ENCODE results near the gene EYA2. TPM values are rescaled to one million over a fixed set of nuclear protein-coding genes. Genes with fewer than 3 reads are reported as not detected.

The EYA2 gene
- total and polyA plus RNA-seq, 2 donors (not counting 3 experiments of a cell fraction or from before 2014, with no cell fraction given), result not detected

GRCh38 chr20:47236639-47236900, 341.9 kb downstream of the EYA2 start:
- H3K36me3 ChIP-seq (ENCODE audit: control insufficient read depth in 2 of 2, extremely low read depth in 1 of 2, insufficient read depth in 2 of 2, low read length in 2 of 2), result peaks cover 20 to 42% of the 10 kb centered on the region in 2 experiments

More at GRCh38 chr20:47236639-47236900, 341.9 kb downstream of the EYA2 start:
- no peak overlapping the region for H3K4me3 ChIP-seq (replicated peaks in 1 of 3; ENCODE audit: insufficient read depth in 1 of 3, low read depth in 1 of 3, low read length in 3 of 3)
- no peak for TF ChIP-seq MYC (IDR thresholded peaks at IDR 0.05; ENCODE audit: low read depth, low read length)
- TF ChIP-seq EZH2 (IDR thresholded peaks at IDR 0.05; ENCODE audit: borderline replicate concordance, low read depth, low read length, severe bottlenecking), result no peak
- TF ChIP-seq POLR2AphosphoS5 (IDR thresholded peaks at IDR 0.05; ENCODE audit: insufficient read depth, low read depth, low read length), result no peak
- TF ChIP-seq JUN (IDR thresholded peaks at IDR 0.05; ENCODE audit: borderline replicate concordance, insufficient read depth, insufficient read length, low read depth), result no peak
- no peak for TF ChIP-seq POLR2A (IDR thresholded peaks at IDR 0.05; ENCODE audit: low read depth, low read length)
- no peak for TF ChIP-seq GATA2 (IDR thresholded peaks at IDR 0.05; ENCODE audit: insufficient read depth, insufficient read length, low read depth, low read length)
- no peak for TF ChIP-seq FOS (IDR thresholded peaks at IDR 0.05; ENCODE audit: borderline replicate concordance, insufficient read depth, low read length)
- TF ChIP-seq MAX (IDR thresholded peaks at IDR 0.05; ENCODE audit: insufficient read depth, insufficient read length), result no peak
- no peak for TF ChIP-seq CTCF (IDR thresholded peaks at IDR 0.05; ENCODE audit: extremely low read depth in 1 of 2, insufficient read depth in 1 of 2, low read depth in 1 of 2, low read length in 2 of 2)
- no peak overlapping the region for H3K9ac ChIP-seq (replicated peaks; ENCODE audit: extremely low read depth, insufficient read depth, low read length)
- intact Hi-C loops (cut with micrococcal nuclease) (no loop called here), dilution Hi-C loops (cut with MboI; ENCODE audit: extremely low pct_ligation_motif_present, low sequenced_read_pairs) (no loop called here)
- H3K4me2 ChIP-seq (ENCODE audit: insufficient read depth, low read length), result no peak overlapping the region
- no peaks in the 10 kb centered on the region for H3K27me3 ChIP-seq (ENCODE audit: control insufficient read depth in 2 of 2, insufficient read depth in 2 of 2, low read length in 2 of 2)
- FAIRE-seq, result no peak
- H3K27ac ChIP-seq (ENCODE audit: insufficient read depth, low read depth, low read length), result no peak overlapping the region
- ChIA-PET CTCF (interaction anchor here (1.0 to 2.4 kb wide), 3 partner anchors 37 to 147 kb away, joined by 4 to 12 read pairs (median 4); no protein-coding TSS in a partner anchor), POLR2A (interaction anchor here (1.7 kb wide), 1 partner anchor 10 kb away, joined by 3 read pairs; no protein-coding TSS in a partner anchor)
- H2AFZ ChIP-seq (ENCODE audit: low read depth, low read length), result no peak overlapping the region
- DNase-seq (ENCODE audit: low read depth, low spot score), result no peak
- H3K9me1 ChIP-seq (replicated peaks; ENCODE audit: control insufficient read depth, extremely low read depth, insufficient read depth, low read length), result no peaks in the 10 kb centered on the region
- peaks cover 7% of the 10 kb centered on the region for H3K79me2 ChIP-seq (ENCODE audit: control insufficient read depth, insufficient read depth, low read length)
- no peaks in the 10 kb centered on the region for H4K20me1 ChIP-seq (replicated peaks; ENCODE audit: control insufficient read depth, extremely low read depth, insufficient read depth, low read length)
- no TSS peak for BruUV-seq (replicated peaks)
- H3K4me1 ChIP-seq (ENCODE audit: control insufficient read depth, extremely low read depth, insufficient read depth, low read length), result no peaks in the 10 kb centered on the region
- H3K9me3 ChIP-seq (replicated peaks; ENCODE audit: control insufficient read depth, insufficient read depth, low read length), result no peaks in the 10 kb centered on the region

Data from endothelial cell of umbilical vein (primary cell).